ENCODE measurements around the gene ATXN1L.

- TF ChIP-seq CTCF (IDR thresholded peaks at IDR 0.05) (peak in 11 of 12 donors; percentile 7 to 70 (median 40)), POLR2A (IDR thresholded peaks at IDR 0.05) (peak in 1 of 2 donors; percentile 46)
These were observed 38.3 kb downstream of the ATXN1L start, which contains the start of gene ZNF821 for GRCh38 chr16:71883849-71884638.
